DOHH2 (cell line): ENCODE data around the gene CDC25B.
"Not testable (repeated sequence)": the region's sequence is repeated elsewhere in the genome, so short reads cannot be mapped to it uniquely, and the experiment has no call there.

ENCODE experiments used
- H3F3A ChIP-seq: fragments of 200-600 bp; sonication (generic), shearing (Covaris generic); 2 replicates; pipeline ENCODE4 v1.6.0; 2016; ENCODE audit warnings: antibody characterized with exemption, mild to moderate bottlenecking; ENCODE audit not compliant: control insufficient read depth, insufficient read depth
- H3K27ac ChIP-seq: fragments of 200-600 bp; sonication (generic); 2 replicates; pipeline ENCODE4 v1.5.1; 2014; ENCODE audit warnings: low read depth, mild to moderate bottlenecking, low read length, moderate library complexity
- H3K27me3 ChIP-seq: fragments of 200-600 bp; sonication (generic); 2 replicates; pipeline ENCODE4 v1.6.1; 2014; ENCODE audit warnings: mild to moderate bottlenecking, low read length, mixed read lengths; ENCODE audit not compliant: control insufficient read depth
- H3K36me3 ChIP-seq: fragments of 200-600 bp; sonication (generic); 2 replicates; pipeline ENCODE4 v1.6.1; 2014; ENCODE audit warnings: mild to moderate bottlenecking, low read length, moderate library complexity, mixed read lengths; ENCODE audit not compliant: control insufficient read depth
- H3K4me1 ChIP-seq: fragments of 200-600 bp; sonication (generic); 2 replicates; pipeline ENCODE4 v1.6.1; 2014; ENCODE audit warnings: mild to moderate bottlenecking, low read length, mixed read lengths; ENCODE audit not compliant: control insufficient read depth
- H3K4me2 ChIP-seq: fragments of 200-600 bp; sonication (generic); 2 replicates; pipeline ENCODE4 v1.6.0; 2014; ENCODE audit warnings: mild to moderate bottlenecking, low read length, moderate library complexity
- H3K4me3 ChIP-seq: fragments of 200-600 bp; sonication (generic); 2 replicates; pipeline ENCODE4 v1.5.1; 2014; ENCODE audit warnings: mild to moderate bottlenecking, low read length, mixed read lengths
- H3K79me2 ChIP-seq: fragments of 200-600 bp; sonication (generic); 2 replicates; pipeline ENCODE4 v1.6.1; 2014; ENCODE audit warnings: mild to moderate bottlenecking, low read length, mixed read lengths; ENCODE audit not compliant: control insufficient read depth
- H3K9me2 ChIP-seq: fragments of 200-600 bp; sonication (generic); replicated peaks from 2 replicates; pipeline ENCODE4 v1.6.1; 2014; ENCODE audit warnings: mild to moderate bottlenecking, low read length, mixed read lengths; ENCODE audit not compliant: control insufficient read depth
- H3K9me3 ChIP-seq: fragments of 200-600 bp; sonication (generic); 2 replicates; pipeline ENCODE4 v1.6.1; 2014; ENCODE audit warnings: antibody characterized with exemption, low read length, mixed read lengths; ENCODE audit not compliant: control insufficient read depth, insufficient read depth
- H4K20me1 ChIP-seq: fragments of 200-600 bp; sonication (generic); 2 replicates; pipeline ENCODE4 v1.6.0; 2014; ENCODE audit warnings: low read depth, mild to moderate bottlenecking, antibody characterized with exemption, low read length, moderate library complexity; ENCODE audit not compliant: control insufficient read depth, insufficient read depth
- EZH2phosphoT487 ChIP-seq: fragments of 200-600 bp; sonication (generic); IDR thresholded peaks from 2 replicates; pipeline ENCODE4 v1.6.1; 2017; ENCODE audit warnings: borderline replicate concordance, mild to moderate bottlenecking, antibody characterized with exemption, low read length, moderate library complexity, mixed read lengths
- TF ChIP-seq, protein P1 (sequence below): fragments of 200-600 bp; sonication (generic); IDR thresholded peaks from one replicate; pipeline ENCODE4 v1.5.1; 2014; ENCODE audit warnings: antibody characterized with exemption, mild to moderate bottlenecking, low read depth, low read length; ENCODE audit not compliant: poor library complexity, severe bottlenecking

The CDC25B gene

GRCh38 chr20:3843490-3843889, 47.4 kb downstream of the CDC25B start:
- H3K36me3 ChIP-seq = peaks cover 15% of the 10 kb centered on the region
- H3K9me2 ChIP-seq = no peaks in the 10 kb centered on the region
- H4K20me1 ChIP-seq = peaks cover 6% of the 10 kb centered on the region
- H3K79me2 ChIP-seq = peaks cover 24% of the 10 kb centered on the region
- H3F3A ChIP-seq = peaks cover 5% of the 10 kb centered on the region; the same call in 1 of the 2 replicates
- H3K27ac ChIP-seq = no peak overlapping the region
- no peak overlapping the region for H3K4me2 ChIP-seq
- H3K4me3 ChIP-seq = no peak overlapping the region
- H3K9me3 ChIP-seq = no peaks in the 10 kb centered on the region
- TF ChIP-seq EZH2phosphoT487 = no peak
- TF ChIP-seq, protein P1, sequence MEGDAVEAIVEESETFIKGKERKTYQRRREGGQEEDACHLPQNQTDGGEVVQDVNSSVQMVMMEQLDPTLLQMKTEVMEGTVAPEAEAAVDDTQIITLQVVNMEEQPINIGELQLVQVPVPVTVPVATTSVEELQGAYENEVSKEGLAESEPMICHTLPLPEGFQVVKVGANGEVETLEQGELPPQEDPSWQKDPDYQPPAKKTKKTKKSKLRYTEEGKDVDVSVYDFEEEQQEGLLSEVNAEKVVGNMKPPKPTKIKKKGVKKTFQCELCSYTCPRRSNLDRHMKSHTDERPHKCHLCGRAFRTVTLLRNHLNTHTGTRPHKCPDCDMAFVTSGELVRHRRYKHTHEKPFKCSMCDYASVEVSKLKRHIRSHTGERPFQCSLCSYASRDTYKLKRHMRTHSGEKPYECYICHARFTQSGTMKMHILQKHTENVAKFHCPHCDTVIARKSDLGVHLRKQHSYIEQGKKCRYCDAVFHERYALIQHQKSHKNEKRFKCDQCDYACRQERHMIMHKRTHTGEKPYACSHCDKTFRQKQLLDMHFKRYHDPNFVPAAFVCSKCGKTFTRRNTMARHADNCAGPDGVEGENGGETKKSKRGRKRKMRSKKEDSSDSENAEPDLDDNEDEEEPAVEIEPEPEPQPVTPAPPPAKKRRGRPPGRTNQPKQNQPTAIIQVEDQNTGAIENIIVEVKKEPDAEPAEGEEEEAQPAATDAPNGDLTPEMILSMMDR = no peak
- H3K27me3 ChIP-seq = no peaks in the 10 kb centered on the region
- H3K4me1 ChIP-seq = peaks cover 21% of the 10 kb centered on the region

- not testable (repeated sequence) for H3K4me2 ChIP-seq, H4K20me1 ChIP-seq, H3K4me3 ChIP-seq, H3K27ac ChIP-seq, H3K27me3 ChIP-seq, H3K9me3 ChIP-seq, H3F3A ChIP-seq, H3K9me2 ChIP-seq
- peaks cover 21% of the 10 kb centered on the region for H3K4me1 ChIP-seq
- H3K36me3 ChIP-seq = peaks cover 19% of the 10 kb centered on the region
- peaks cover 30% of the 10 kb centered on the region for H3K79me2 ChIP-seq
These were observed 48.0 kb downstream of the CDC25B start for GRCh38 chr20:3843990-3844619.

GRCh38 chr20:3846378-3846739, 50.2 kb downstream of the CDC25B start:
- peaks cover 41% of the 10 kb centered on the region for H3K79me2 ChIP-seq
- peak overlapping the region; percentile 98 for H3K4me3 ChIP-seq
- no peaks in the 10 kb centered on the region for H3K27me3 ChIP-seq
- TF ChIP-seq, protein P1 = no peak
- no peak for TF ChIP-seq EZH2phosphoT487
- no peaks in the 10 kb centered on the region for H3K9me3 ChIP-seq
- peaks cover 18% of the 10 kb centered on the region for H3K4me1 ChIP-seq
- peaks cover 5% of the 10 kb centered on the region; the same call in 1 of the 2 replicates for H3F3A ChIP-seq
- H3K27ac ChIP-seq = peak overlapping the region; percentile 27; the same call in 1 of the 2 replicates
- H3K36me3 ChIP-seq = peaks cover 19% of the 10 kb centered on the region
- H4K20me1 ChIP-seq = peaks cover 6% of the 10 kb centered on the region
- H3K4me2 ChIP-seq = peak overlapping the region; percentile 90
- H3K9me2 ChIP-seq = no peaks in the 10 kb centered on the region

DNA sequence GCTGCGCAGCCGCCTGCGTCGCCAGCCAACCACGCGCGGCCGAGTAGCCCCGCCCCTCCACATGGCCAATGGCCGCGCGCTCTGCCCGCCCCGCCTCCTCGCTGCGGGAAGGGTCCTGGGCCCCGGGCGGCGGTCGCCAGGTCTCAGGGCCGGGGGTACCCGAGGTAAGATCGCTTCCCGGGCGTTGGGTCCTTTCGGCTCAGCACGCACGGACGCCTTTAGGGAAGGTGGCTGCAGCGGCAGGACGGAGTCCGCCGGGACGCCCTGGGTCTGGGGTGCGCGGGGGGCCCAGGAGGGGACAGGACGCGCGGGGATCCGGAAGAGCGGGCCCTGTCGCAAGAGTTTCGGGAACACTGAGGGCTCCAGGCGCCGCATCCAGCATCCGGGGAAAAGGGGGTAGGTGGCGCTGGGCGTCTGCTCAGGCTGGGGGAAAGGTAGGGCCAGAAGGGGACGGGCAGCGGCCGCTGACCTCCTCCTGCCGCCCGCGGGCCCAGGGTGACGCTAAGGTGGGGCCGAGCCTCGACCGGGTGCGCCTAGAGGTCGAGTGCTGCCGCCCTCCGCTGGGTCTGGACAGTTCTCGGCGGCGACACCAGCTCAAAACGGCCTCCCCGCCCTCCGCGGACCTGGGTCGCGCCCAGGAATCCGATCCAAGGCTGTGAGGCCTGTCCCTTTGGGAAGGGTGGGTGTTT, 50.8 kb downstream of the CDC25B start, which contains the start of gene MAVS:
Gene MAVS, plus strand, starts transcription at position 95 of the 689 bp plus-strand sequence. CDS start 7,791 bp downstream, outside the sequence.
- Histone ChIP-seq H3K4me3 (peak within 1 kb of the TSS; percentile 98), H3K4me1 (peaks cover 18% of the 10 kb centered on the region), H3K4me2 (peak within 1 kb of the TSS; percentile 90), H3K9me3 (no peaks in the 10 kb centered on the region), H3F3A (peaks cover 5% of the 10 kb centered on the region; the same call in 1 of the 2 replicates), H3K27me3 (no peaks in the 10 kb centered on the region), H3K36me3 (peaks cover 19% of the 10 kb centered on the region), H3K9me2 (no peaks in the 10 kb centered on the region), H4K20me1 (peaks cover 6% of the 10 kb centered on the region), H3K27ac (peak within 1 kb of the TSS; percentile 27), H3K79me2 (peaks cover 41% of the 10 kb centered on the region)
- TF ChIP-seq, protein P1 = peak; percentile 19
- TF ChIP-seq EZH2phosphoT487 = no peak
